HG03103 (cell line): ENCODE data around the gene RPRM.
"Not testable (repeated sequence)": the region's sequence is repeated elsewhere in the genome, so short reads cannot be mapped to it uniquely, and the experiment has no call there.

Experiments used
- ATAC-seq: cut with Tn5 transposase; IDR thresholded peaks from one replicate; pipeline ENCODE4 v1.9.1; 2021; ENCODE audit warnings: low read depth; ENCODE audit not compliant: unreplicated experiment

Gene RPRM

DNA sequence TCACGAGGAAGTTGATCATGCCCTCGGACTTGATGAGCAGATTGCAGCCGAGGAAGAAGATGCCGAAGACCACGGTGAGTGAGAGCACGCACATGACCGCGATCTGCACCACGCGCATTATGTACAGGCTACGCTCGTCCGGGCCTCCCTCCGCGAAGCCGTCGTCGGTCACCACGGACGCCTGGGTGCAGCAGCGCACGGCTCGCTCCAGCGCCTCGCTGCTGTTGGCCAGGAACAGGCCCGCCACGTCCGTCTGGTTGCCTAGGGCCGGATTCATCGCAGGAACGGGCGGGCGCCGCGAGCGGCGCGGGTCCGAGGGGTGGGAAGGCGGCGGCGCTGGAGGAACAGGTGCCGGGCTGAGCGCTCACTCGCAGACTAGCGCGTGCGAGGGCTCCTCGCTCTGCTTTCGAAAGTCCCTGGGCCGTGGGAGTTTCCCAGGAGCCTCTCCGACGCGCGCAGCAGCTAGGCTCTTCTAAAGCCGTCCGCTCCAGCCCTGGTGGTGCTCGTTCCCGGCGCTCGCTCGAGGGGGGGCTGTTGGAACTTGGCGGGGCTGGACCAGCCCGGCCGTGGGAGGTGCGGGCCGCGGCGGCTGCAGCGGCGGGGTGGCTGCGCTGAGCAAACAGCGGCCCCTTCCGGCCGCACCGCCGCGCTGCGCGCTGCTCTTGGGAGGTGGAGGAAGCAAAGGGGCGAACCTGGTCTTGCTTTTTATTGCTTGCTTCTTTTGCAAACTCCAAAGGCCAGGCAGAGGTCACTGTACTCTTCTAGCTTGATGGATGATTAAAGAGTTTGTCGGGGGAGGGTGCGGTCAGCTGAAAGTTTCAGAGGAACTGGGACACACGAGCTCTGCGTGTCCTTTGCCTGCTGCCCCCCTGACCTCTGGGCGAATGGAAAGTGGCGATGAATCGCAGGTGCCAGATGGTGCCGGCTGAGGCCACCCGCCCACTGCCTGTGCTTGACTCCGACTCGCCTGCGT lies at the start of gene RPRM:
Gene RPRM (minus strand): TSS at position 474 of the 973 bp plus-strand sequence. CDS start 197 bp downstream, at position 277.
- peak; percentile 83 for ATAC-seq

DNA sequence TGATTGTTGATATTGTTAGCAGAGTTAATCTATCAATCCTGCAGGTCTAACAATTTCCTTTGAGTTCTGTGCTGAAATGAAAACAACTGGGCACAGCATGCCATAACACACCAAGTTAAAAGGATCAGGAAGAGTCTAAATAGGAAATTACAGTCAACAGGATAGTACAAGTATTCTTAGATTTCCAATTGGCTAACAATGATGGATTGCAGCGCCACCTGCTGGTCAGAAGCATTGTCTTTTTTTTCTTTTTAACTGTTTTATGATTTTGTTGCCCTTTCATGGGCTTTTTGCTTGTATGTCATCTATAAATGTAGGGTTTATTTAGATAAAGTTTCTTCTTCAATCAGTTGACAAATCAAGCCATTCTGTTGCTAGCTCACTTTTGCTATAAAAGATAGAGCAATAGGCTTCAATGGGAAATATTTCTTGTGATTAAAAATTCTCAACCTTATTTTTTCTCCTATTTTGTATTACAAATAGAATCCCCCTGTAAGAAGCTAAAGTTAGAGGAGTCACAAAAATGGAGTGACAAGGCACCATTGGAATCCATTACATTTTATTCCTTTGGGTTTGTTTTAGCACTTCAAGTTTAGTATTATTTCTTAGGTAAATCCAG lies 40.8 kb upstream of the RPRM start:
- no peak for ATAC-seq

DNA sequence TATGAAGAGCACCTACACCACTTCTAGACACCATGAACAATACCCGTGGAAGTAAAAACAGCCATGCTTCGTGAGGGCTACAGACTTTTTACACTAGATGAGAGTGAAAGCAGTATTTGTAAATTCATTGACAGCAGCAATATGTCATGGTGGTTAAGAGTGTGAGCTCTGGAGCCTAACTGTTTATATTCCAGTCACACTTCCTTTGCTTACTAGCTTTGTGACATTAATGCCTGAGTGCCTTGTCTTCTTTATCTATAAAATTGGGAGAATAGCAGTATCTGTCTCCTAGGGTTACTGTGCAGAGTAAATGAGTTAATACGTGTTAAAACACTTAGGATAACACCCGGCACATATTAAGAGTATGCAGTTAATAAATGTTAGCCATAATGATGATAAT lies 33.8 kb upstream of the RPRM start:
- ATAC-seq, result no peak

DNA sequence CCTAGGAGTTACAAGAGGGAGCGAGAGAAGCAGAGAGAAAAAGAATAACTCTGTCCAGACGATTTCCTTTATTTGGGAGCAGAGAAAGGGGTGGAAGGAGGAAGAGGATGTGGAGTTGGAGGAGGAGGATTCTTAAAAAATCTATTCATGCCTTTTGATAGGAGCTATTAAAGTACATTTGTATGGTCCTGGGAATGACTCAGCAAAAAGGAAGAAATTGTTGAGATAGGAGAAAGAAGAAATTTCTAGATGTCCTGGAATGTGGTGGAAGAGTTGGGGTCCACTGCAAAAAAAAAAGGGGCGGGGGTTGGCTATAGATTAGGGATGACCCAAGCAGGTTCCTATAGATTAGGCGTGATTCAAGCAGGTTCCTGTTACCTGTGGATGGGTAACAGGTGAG lies 32.4 kb upstream of the RPRM start:
- no peak for ATAC-seq

DNA sequence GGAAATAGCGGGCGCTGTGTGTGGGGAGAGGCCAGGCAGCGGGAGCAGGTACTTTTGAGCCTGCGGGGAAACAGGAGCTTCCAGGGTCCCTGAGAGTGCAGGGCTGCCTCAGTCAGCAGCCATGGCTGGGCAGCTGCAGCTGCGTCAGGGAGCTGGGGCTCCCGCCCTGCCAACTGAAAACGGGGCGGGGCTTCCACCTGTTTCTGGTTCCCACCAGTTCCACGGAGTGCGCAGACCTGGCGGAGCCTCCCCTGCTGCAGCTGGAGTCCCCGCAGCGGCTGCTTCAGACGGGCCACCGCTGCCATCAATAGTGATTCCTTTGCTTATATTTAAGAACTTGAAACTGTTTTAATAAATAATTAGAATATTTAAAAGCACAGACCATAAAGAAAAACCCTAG lies 30.6 kb upstream of the RPRM start:
- no peak for ATAC-seq

DNA sequence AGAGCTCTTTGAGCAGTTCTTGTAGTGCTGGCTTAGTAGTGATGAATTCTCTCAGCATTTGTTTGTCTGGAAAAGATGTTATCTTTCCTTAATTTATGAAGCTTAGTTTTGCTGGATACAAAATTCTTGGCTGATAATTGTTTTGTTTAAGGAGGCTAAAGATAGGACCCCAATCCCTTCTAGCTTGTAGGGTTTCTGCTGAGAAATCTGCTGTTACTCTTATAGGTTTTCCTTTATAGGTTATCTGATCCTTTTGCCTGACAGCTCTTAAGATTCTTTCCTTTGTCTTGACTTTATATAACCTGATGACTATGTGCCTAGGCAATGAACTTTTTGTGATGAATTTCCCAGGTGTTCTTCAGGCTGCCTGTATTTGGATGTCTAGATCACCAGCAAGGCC lies 27.9 kb upstream of the RPRM start:
- ATAC-seq, result not testable (repeated sequence)

DNA sequence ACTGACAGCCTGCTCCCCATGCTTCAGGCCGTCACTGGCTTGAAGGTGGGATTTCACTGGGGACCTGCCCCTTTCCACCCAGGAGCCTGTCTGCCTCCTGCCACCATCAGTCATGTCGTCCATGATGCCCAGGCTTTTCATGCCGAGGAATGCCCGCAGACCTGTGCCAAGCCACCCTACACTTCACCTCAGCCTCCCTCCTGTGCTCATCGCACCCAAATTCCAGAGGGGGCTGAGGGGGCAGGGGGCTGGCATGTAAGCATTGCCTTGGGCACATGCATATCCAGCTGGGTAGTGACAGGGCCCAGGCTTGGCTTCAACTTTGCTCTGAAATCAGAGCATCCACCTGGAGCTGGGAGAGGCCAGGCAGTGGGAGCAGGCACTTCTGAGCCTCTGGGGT lies 20.9 kb upstream of the RPRM start:
- no peak for ATAC-seq

DNA sequence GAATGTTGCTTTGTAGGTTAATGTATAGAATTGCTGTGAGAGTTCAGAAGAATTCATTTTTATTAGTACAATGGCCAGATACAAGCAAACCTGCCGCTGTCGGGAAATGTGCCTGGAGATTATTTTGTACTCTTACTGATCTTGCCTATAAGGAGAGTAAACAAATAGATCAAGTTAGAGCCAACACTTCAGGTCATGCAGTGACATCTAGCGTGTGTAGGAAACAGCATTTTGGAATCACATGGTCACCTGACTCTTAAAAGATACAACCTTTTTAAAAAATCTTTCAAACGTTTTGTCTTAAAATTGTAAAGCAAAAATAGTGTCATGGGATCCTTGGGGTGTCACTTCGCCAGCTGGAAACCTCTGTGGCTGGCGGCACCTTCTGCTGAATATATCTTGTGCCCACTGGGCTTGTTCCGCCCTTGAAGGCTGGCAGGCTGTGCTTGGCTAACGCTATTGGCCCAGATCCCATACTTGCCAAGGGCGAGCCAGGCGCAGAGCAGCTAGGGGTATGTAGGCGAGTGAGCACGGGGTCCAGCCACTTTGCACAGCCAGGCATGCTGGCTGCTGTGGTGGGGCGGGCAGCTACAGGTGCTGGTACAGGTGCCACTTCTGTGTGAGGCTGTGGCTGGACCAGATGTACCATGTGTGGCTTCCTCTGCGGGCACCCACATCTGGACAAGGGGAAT lies 19.5 kb upstream of the RPRM start:
- no peak for ATAC-seq

DNA sequence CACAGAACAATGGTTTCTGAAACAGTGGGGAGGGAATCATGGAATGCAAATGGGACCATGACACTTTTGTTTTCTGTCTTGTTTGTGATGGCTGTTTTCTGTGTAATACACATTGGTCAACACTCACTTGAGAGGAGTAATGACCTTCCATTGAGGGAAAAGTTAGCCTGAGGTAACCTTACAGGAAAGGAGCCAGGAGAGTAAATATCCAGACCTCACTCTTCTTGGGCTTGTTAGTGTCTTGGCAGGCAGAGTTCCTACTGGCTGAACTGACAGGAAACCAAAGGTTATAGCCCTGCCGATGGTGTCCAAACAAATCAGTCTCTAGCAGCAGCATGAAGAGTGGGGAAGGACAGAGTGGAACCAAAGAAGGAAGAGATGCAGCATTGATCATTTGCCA lies 17.2 kb upstream of the RPRM start:
- no peak for ATAC-seq

DNA sequence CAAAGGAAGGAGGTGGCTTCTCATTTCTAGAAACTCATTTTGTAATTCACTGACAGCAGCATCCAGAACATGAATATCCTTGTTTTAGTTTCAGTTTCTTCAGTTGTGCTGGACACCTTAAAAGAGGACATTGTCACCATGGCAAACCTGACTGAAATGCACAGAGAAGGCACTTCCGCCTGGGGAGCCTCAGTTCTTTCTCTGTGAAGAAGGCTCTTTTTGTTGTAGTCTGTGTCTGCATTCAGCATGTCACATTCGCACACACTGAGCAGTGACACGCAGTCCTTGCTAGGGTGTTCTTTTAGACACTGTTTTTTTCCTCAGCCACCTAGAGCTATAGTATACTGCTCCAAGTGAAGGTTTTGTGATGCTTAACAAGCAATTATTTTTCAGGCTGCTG lies 9.5 kb upstream of the RPRM start:
- no peak for ATAC-seq

DNA sequence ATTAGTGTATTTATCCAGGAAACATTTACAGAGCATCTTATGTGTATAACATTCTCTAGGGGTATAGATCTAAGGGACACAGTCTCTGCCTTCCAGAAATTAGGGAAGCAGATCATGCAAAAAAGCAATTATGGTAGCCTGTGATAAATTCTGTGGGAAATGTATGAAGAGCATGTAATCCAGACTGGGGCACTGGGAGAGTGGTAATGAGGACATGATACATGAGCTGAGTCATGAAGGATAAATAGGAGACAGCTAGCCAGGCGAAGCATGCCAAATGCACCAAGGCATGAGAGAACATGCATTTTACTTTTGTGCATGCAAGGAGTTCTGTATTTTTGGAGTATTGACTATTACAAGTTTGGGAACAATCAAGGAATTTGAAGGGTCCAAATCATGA lies 8.9 kb upstream of the RPRM start:
- no peak for ATAC-seq

DNA sequence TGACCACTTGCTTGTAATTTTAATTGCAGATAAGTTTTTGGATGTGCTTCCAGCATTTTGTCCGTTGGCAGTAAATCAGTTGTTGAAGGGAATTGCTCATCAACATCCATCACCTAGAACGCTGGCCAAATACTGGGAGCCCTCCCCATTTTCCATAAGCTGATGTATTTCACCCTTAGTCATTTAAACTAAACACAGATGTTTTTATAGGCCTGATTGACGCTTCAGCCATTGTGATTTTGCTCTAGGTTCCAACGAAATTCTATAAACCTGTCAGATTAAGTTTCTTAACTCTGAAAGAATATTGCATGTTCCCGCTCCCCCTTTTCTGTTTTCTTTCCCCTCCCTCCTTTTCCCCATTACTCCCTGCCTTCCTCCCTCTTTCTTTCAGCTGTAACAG lies 1.0 kb upstream of the RPRM start:
- ATAC-seq, result no peak

DNA sequence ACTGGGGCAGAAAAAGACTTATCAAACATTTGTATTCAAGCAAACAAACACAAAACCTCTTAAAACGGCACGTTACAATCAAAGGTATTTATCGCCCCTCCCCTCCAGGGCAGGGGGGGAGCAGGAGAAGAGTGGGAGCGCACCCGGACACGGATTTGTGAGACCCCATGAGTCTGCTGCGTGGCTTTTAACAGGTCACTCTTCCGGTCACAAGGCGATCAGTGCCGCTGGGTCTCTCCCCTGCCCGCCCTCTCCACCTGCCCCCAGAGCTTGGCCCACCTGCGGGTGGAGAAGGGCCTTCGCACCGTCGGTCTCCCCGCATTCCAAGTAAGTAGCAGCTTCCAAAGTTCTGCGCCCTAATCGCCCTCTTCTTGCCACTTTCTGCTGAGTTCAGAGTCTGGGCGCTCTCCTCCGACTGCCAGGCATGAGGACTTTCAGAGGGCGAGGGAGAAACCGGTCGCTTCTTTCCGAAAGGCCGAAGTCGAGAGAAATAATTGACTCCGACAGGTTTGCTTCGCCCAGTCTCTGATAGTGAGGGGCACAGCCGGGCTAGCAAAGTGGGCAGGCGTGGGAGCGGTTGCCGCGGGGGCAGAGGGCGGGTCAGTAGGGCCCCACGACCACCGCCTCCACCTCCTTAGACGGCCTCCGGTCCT lies 800 bp downstream of the RPRM start:
- ATAC-seq, result no peak

DNA sequence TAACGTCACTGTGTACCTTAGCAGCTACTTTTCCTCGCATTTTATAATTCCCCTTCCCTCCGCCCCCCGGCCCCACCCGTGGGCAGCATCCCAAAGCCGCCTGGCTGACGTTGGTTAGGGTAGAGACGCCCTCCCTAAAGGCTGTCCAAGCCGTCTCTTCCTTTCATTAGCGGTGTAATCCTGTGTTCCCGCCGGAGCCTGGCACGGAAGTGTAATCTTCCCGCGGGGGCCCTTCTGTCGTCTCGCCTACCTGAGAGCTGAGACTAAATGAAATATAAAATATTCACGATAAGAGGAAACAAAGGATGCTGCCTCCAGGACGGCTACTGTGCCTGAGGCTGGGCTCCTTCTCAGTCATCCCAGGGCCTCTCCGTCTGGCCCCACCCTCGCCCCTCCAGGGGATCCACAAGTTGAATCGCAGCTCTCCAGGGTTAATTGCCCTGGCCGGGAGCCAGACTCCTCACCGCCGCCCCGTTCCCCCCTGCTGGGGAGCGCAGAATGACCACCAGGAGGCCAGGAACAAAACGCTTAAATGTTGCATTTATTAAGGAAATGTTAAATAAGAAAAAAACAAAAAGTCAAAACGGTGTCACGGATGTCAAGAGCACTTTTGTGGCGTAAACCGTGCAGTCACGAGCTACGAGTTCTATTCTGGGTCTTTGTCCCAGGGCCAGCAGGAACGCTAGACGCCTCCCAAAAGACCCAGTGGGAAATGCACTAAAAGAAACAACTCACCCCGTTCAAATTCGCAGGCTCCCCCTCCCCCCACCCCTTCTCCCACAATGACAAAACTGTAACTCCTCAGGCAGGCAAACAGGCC lies 1.5 kb downstream of the RPRM start:
- no peak for ATAC-seq

DNA sequence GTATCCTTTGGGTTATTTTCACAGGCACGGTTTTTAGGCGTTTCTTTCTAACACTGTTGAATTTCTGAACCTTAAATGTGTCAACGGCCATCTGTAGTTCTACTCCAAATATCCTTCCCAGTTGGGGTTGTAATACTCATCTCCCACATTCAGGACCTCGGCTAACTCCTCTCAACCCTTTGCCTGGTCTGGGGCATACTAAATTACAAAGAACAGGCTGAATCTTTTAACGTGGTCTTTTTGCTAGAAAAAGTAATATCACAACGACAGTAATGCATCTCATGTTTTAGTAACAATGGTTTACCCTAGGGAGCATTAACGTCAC lies 2.1 kb downstream of the RPRM start:
- ATAC-seq, result no peak

DNA sequence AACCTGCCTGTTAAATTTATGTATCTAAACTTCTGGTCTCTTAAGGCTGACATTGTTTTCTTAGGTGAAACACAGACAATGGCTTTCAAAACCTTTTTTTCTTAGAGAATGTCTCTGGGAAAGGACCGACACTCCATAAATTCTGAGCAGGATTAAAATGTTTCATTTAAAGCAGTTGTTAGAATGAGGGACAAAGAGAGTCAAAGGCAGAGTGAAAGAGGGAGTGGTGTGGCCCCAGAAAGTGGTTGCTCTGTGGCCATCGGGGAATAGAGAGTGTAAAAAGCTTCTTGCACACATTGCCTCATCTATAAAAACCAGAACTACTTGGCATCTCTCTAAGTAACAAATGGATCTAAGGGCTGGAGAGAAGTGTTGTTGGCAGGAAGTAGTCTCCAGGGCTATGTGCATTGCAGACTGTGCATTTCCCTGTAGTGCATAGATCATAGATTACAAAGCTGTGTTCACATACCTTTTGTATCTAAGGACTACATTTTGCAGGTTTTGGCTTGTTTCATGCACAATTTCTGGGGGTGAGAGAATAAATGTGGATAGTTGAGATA lies 3.6 kb downstream of the RPRM start:
- no peak for ATAC-seq

DNA sequence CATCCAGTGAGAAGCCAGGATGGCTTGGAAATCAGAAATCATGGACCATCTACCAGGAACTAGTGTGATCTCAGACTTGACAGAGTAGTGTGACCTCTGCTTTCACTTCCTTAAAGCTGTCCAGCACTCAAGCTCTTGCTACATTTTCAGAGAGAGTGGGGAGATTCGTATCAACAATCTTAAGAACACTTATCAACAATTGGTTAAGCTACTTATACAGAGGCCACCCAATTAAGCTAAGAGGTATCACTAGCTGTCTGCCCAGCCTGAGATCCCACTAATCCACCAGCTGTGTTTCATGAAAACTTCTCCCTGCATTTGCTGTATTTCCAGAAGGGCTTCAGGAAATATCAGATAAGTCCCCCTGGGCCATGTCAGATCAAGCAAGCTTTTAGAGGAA lies 4.2 kb downstream of the RPRM start:
- ATAC-seq, result no peak

DNA sequence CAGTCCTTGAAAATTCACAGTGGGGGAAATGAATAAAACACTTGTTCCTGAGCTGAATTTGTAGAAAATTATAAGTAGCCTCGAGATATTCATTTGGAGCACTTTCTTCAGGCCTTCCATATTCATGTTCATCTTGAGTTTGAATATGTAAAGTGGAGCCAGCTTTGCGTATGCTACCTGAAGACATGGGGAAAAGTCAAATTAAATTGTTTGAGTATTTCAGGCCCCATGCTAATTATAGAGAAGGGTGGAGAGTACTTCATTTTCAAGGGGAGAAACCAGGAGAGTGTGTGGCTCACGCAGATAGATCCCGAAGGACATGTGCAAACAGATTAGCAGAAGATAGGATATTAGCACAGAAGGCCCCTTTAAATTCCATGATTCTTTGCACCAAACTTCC lies 7.7 kb downstream of the RPRM start:
- no peak for ATAC-seq

DNA sequence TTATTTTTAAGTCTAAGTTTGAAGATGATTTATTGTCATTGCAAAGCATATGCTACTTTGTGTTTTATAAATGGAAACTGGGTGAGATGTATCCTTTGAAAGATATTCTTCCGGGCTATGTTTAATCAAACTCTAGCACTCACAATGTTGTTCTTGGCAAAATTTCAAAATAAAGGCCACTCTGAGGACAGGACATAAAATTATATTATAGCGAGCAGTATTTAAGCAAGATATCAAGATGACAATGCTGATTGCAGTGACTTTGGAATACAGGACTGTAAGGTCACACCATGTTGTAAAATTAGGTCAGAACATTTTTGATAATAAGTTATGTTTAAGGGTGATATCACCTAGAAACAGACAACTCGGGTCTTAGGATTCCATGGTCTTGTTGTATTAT lies 14.2 kb downstream of the RPRM start:
- no peak for ATAC-seq

DNA sequence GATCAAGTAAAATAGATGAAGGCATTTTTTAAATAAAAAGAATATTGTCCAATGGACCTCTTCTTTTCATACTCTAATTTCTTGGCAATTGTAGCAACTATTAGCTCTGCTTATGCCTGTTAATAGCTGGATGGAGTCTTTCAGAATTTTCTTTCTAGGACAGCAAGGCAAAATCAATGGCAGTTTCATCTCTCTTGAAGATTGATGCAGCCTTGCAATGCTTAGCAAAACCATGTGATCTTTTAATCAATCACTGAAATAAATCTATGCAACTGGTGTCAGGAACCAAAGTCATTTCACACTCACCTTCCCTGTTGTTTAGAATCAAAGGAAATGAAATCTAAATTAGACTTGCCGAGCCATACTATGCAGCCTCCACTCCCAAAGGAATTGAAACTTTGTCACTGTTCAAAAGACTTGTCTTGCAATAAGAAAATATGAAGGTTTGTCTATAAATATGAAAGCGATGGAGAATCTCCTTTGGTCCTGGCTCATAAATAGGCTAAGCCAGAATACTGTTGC lies 16.2 kb downstream of the RPRM start:
- ATAC-seq, result no peak
